Activated naive CD8-positive, alpha-beta T cell treated with anti-CD3 and anti-CD28 coated beads, Interleukin-2, amount 10 ng/mL, durations not matched to agents 7 days and 5 days (primary cell): ENCODE measurements around the gene SLC13A3. TPM values are rescaled to one million over a fixed set of nuclear protein-coding genes. Genes with fewer than 3 reads are reported as not detected.

Experiments used
- ATAC-seq: fragments of 150-1000 bp; cut with Tn5 transposase; one replicate; pipeline ENCODE4 v1.10.0; 2021; ENCODE audit warnings: low read depth, moderate library complexity
- POLR2A ChIA-PET: fragments of 350-600 bp; sonication (Branson Sonifier 250); formaldehyde crosslinking; loops from one replicate; lab custom pipeline; 2021; ENCODE audit warnings: antibody characterized with exemption; lab: Charles Lee
- DNase-seq: peaks from one replicate; pipeline ENCODE4 v3.0.0; 2021
- H3K27ac Mint-ChIP-seq: one replicate; pipeline ENCODE4 v1.8.0; 2022; ENCODE audit warnings: mild to moderate bottlenecking, mixed read lengths
- H3K27me3 Mint-ChIP-seq: one replicate; pipeline ENCODE4 v1.8.0; 2022; ENCODE audit warnings: mild to moderate bottlenecking, moderate library complexity, mixed read lengths
- H3K36me3 Mint-ChIP-seq: one replicate; pipeline ENCODE4 v1.8.0; 2021; ENCODE audit warnings: mild to moderate bottlenecking, mixed read lengths
- H3K4me1 Mint-ChIP-seq: one replicate; pipeline ENCODE4 v1.8.0; 2021; ENCODE audit warnings: mixed read lengths
- H3K4me3 Mint-ChIP-seq: one replicate; pipeline ENCODE4 v1.8.0; 2022; ENCODE audit warnings: mild to moderate bottlenecking, moderate library complexity, mixed read lengths
- H3K9me3 Mint-ChIP-seq: one replicate; pipeline ENCODE4 v1.8.0; 2021; ENCODE audit warnings: mixed read lengths
- total RNA-seq, 2 experiments: library from RNA; stranded (reverse); gene quantifications; one replicate each; pipeline ENCODE4 v1.2.3, GENCODE V29; 2021

Gene SLC13A3
- total RNA-seq, 2 experiments from 2014 or later: 0.26 to 0.30 TPM

- no peaks in the 10 kb centered on the region for H3K36me3 Mint-ChIP-seq
- H3K27me3 Mint-ChIP-seq: peaks cover 25% of the 10 kb centered on the region
- no peaks in the 10 kb centered on the region for H3K4me1 Mint-ChIP-seq
- POLR2A ChIA-PET: no interaction called here
- DNase-seq: no peak
- no peak overlapping the region for H3K4me3 Mint-ChIP-seq
- no peak for ATAC-seq
- no peak overlapping the region for H3K27ac Mint-ChIP-seq
- H3K9me3 Mint-ChIP-seq: no peaks in the 10 kb centered on the region
These were observed 5.9 kb upstream of the SLC13A3 start for GRCh38 chr20:46657137-46657536.

- H3K4me3 Mint-ChIP-seq: no peak overlapping the region
- H3K27ac Mint-ChIP-seq: no peak overlapping the region
- no peaks in the 10 kb centered on the region for H3K9me3 Mint-ChIP-seq
- DNase-seq (no peak), ATAC-seq (no peak)
- POLR2A ChIA-PET: no interaction called here
- peaks cover 53% of the 10 kb centered on the region for H3K27me3 Mint-ChIP-seq
- H3K4me1 Mint-ChIP-seq: peaks cover 3% of the 10 kb centered on the region
- peaks cover 1% of the 10 kb centered on the region for H3K36me3 Mint-ChIP-seq
These were observed 1.4 kb upstream of the SLC13A3 start for GRCh38 chr20:46652699-46653098.

- Mint-ChIP-seq H3K4me1 (peaks cover 3% of the 10 kb centered on the region), H3K27ac (no peak overlapping the region), H3K27me3 (peaks cover 64% of the 10 kb centered on the region), H3K36me3 (peaks cover 1% of the 10 kb centered on the region), H3K9me3 (no peaks in the 10 kb centered on the region), H3K4me3 (peak overlapping the region; percentile 5)
- DNase-seq: no peak
- no peak for ATAC-seq
- POLR2A ChIA-PET: no interaction called here
These were observed 626 bp downstream of the SLC13A3 start for GRCh38 chr20:46650575-46651090.

- no peak for DNase-seq
- no peak for ATAC-seq
- Mint-ChIP-seq H3K27ac (no peak overlapping the region), H3K27me3 (peaks cover 69% of the 10 kb centered on the region), H3K4me1 (peaks cover 3% of the 10 kb centered on the region), H3K4me3 (no peak overlapping the region), H3K9me3 (no peaks in the 10 kb centered on the region), H3K36me3 (peaks cover 1% of the 10 kb centered on the region)
- POLR2A ChIA-PET: no interaction called here
These were observed 1.2 kb downstream of the SLC13A3 start for GRCh38 chr20:46649965-46650542.

- Mint-ChIP-seq H3K36me3 (peaks cover 1% of the 10 kb centered on the region), H3K4me3 (no peak overlapping the region), H3K4me1 (peaks cover 3% of the 10 kb centered on the region), H3K9me3 (no peaks in the 10 kb centered on the region), H3K27me3 (peaks cover 69% of the 10 kb centered on the region), H3K27ac (no peak overlapping the region)
- DNase-seq: no peak
- ATAC-seq: no peak
- POLR2A ChIA-PET: no interaction called here
These were observed 1.7 kb downstream of the SLC13A3 start for GRCh38 chr20:46649650-46649949.

GRCh38 chr20:46648903-46649649 lies 2.2 kb downstream of the SLC13A3 start:
- no peak for DNase-seq
- Mint-ChIP-seq H3K27me3 (peaks cover 64% of the 10 kb centered on the region), H3K9me3 (no peaks in the 10 kb centered on the region), H3K4me3 (no peak overlapping the region), H3K36me3 (peaks cover 1% of the 10 kb centered on the region), H3K4me1 (peaks cover 3% of the 10 kb centered on the region), H3K27ac (no peak overlapping the region)
- no peak for ATAC-seq
- POLR2A ChIA-PET: no interaction called here

- Mint-ChIP-seq H3K9me3 (no peaks in the 10 kb centered on the region), H3K27ac (no peak overlapping the region), H3K27me3 (peaks cover 54% of the 10 kb centered on the region), H3K4me3 (no peak overlapping the region), H3K4me1 (peaks cover 3% of the 10 kb centered on the region), H3K36me3 (peaks cover 1% of the 10 kb centered on the region)
- POLR2A ChIA-PET: no interaction called here
- DNase-seq (no peak), ATAC-seq (no peak)
These were observed 3.8 kb downstream of the SLC13A3 start for GRCh38 chr20:46647469-46647868.

GRCh38 chr20:46646659-46647380 lies 4.4 kb downstream of the SLC13A3 start:
- no peak for ATAC-seq
- no peak overlapping the region for H3K27ac Mint-ChIP-seq
- no peaks in the 10 kb centered on the region for H3K9me3 Mint-ChIP-seq
- peaks cover 48% of the 10 kb centered on the region for H3K27me3 Mint-ChIP-seq
- H3K4me1 Mint-ChIP-seq: peaks cover 3% of the 10 kb centered on the region
- no peak overlapping the region for H3K4me3 Mint-ChIP-seq
- peaks cover 1% of the 10 kb centered on the region for H3K36me3 Mint-ChIP-seq
- POLR2A ChIA-PET: no interaction called here
- DNase-seq: no peak

GRCh38 chr20:46646122-46646521 lies 5.1 kb downstream of the SLC13A3 start:
- Mint-ChIP-seq H3K27ac (no peak overlapping the region), H3K27me3 (peaks cover 44% of the 10 kb centered on the region), H3K36me3 (peaks cover 1% of the 10 kb centered on the region), H3K4me3 (no peak overlapping the region), H3K4me1 (peaks cover 3% of the 10 kb centered on the region), H3K9me3 (no peaks in the 10 kb centered on the region)
- POLR2A ChIA-PET: no interaction called here
- DNase-seq (no peak), ATAC-seq (no peak)

GRCh38 chr20:46644733-46645132 lies 6.5 kb downstream of the SLC13A3 start:
- ATAC-seq (no peak), DNase-seq (no peak)
- Mint-ChIP-seq H3K4me1 (no peaks in the 10 kb centered on the region), H3K4me3 (no peak overlapping the region), H3K27me3 (peaks cover 33% of the 10 kb centered on the region), H3K9me3 (no peaks in the 10 kb centered on the region), H3K27ac (no peak overlapping the region), H3K36me3 (no peaks in the 10 kb centered on the region)
- POLR2A ChIA-PET: no interaction called here

GRCh38 chr20:46644160-46644559 lies 7.1 kb downstream of the SLC13A3 start:
- Mint-ChIP-seq H3K27ac (no peak overlapping the region), H3K9me3 (no peaks in the 10 kb centered on the region), H3K4me3 (no peak overlapping the region), H3K27me3 (peaks cover 30% of the 10 kb centered on the region), H3K36me3 (no peaks in the 10 kb centered on the region), H3K4me1 (no peaks in the 10 kb centered on the region)
- DNase-seq: no peak
- ATAC-seq: no peak
- POLR2A ChIA-PET: no interaction called here

GRCh38 chr20:46642969-46643343 lies 8.3 kb downstream of the SLC13A3 start:
- no peaks in the 10 kb centered on the region for H3K36me3 Mint-ChIP-seq
- H3K27me3 Mint-ChIP-seq: peaks cover 24% of the 10 kb centered on the region
- H3K27ac Mint-ChIP-seq: no peak overlapping the region
- ATAC-seq (no peak), DNase-seq (no peak)
- H3K4me1 Mint-ChIP-seq: no peaks in the 10 kb centered on the region
- POLR2A ChIA-PET: no interaction called here
- H3K9me3 Mint-ChIP-seq: no peaks in the 10 kb centered on the region
- no peak overlapping the region for H3K4me3 Mint-ChIP-seq

- peaks cover 22% of the 10 kb centered on the region for H3K27me3 Mint-ChIP-seq
- POLR2A ChIA-PET: no interaction called here
These were observed 8.8 kb downstream of the SLC13A3 start for GRCh38 chr20:46642265-46642968.

More at GRCh38 chr20:46642265-46642968, 8.8 kb downstream of the SLC13A3 start:
- Mint-ChIP-seq H3K27ac (no peak overlapping the region), H3K36me3 (no peaks in the 10 kb centered on the region), H3K9me3 (no peaks in the 10 kb centered on the region), H3K4me1 (no peaks in the 10 kb centered on the region), H3K4me3 (no peak overlapping the region)
- no peak for DNase-seq
- ATAC-seq: no peak
